ENCODE data around the gene UMODL1.

Gene UMODL1

GRCh38 chr21:42120903-42121535 is 49.9 kb downstream of the UMODL1 start:
- no peaks in the 10 kb centered on the region for H3K36me3 ChIP-seq (ENCODE audit: control insufficient read depth in 1 of 2, insufficient read depth in 2 of 2, low read length in 2 of 2)
- H3K9me3 ChIP-seq (ENCODE audit: control insufficient read depth in 1 of 2, low read length in 2 of 2): no peaks in the 10 kb centered on the region
- H3K27ac ChIP-seq (ENCODE audit: low read length): no peak overlapping the region
- peaks cover 4 to 5% of the 10 kb centered on the region in 2 donors for H3K4me1 ChIP-seq (ENCODE audit: control insufficient read depth in 1 of 2, insufficient read depth in 2 of 2, low read length in 2 of 2)
- H3K4me3 ChIP-seq (ENCODE audit: low read depth in 1 of 2, low read length in 2 of 2): no peak overlapping the region
- H3K27me3 ChIP-seq (ENCODE audit: low read depth, low read length): peaks cover 14% of the 10 kb centered on the region

GRCh38 chr21:42121794-42122193 is 50.7 kb downstream of the UMODL1 start:
- H3K9me3 ChIP-seq (ENCODE audit: control insufficient read depth in 1 of 2, low read length in 2 of 2): no peaks in the 10 kb centered on the region
- H3K4me3 ChIP-seq (ENCODE audit: low read depth in 1 of 2, low read length in 2 of 2): no peak overlapping the region
- H3K27me3 ChIP-seq (ENCODE audit: low read depth, low read length): peaks cover 14% of the 10 kb centered on the region
- H3K36me3 ChIP-seq (ENCODE audit: control insufficient read depth in 1 of 2, insufficient read depth in 2 of 2, low read length in 2 of 2): no peaks in the 10 kb centered on the region
- no peak overlapping the region for H3K27ac ChIP-seq (ENCODE audit: low read length)
- peaks cover 4 to 5% of the 10 kb centered on the region in 2 donors for H3K4me1 ChIP-seq (ENCODE audit: control insufficient read depth in 1 of 2, insufficient read depth in 2 of 2, low read length in 2 of 2)

GRCh38 chr21:42122398-42122797 is 51.3 kb downstream of the UMODL1 start:
- peaks cover 14% of the 10 kb centered on the region for H3K27me3 ChIP-seq (ENCODE audit: low read depth, low read length)
- no peak overlapping the region for H3K27ac ChIP-seq (ENCODE audit: low read length)
- no peaks in the 10 kb centered on the region for H3K9me3 ChIP-seq (ENCODE audit: control insufficient read depth in 1 of 2, low read length in 2 of 2)
- H3K4me1 ChIP-seq (ENCODE audit: control insufficient read depth in 1 of 2, insufficient read depth in 2 of 2, low read length in 2 of 2): peaks cover 0 to 1% of the 10 kb centered on the region in 2 donors
- H3K4me3 ChIP-seq (ENCODE audit: low read depth in 1 of 2, low read length in 2 of 2): no peak overlapping the region
- no peaks in the 10 kb centered on the region for H3K36me3 ChIP-seq (ENCODE audit: control insufficient read depth in 1 of 2, insufficient read depth in 2 of 2, low read length in 2 of 2)

GRCh38 chr21:42122808-42123207 is 51.7 kb downstream of the UMODL1 start:
- Histone ChIP-seq H3K9me3 (ENCODE audit: control insufficient read depth in 1 of 2, low read length in 2 of 2) (no peaks in the 10 kb centered on the region), H3K4me3 (ENCODE audit: low read depth in 1 of 2, low read length in 2 of 2) (no peak overlapping the region), H3K4me1 (ENCODE audit: control insufficient read depth in 1 of 2, insufficient read depth in 2 of 2, low read length in 2 of 2) (no peaks in the 10 kb centered on the region), H3K27me3 (ENCODE audit: low read depth, low read length) (peaks cover 14% of the 10 kb centered on the region), H3K36me3 (ENCODE audit: control insufficient read depth in 1 of 2, insufficient read depth in 2 of 2, low read length in 2 of 2) (no peaks in the 10 kb centered on the region), H3K27ac (ENCODE audit: low read length) (no peak overlapping the region)

- peaks cover 14% of the 10 kb centered on the region for H3K27me3 ChIP-seq (ENCODE audit: low read depth, low read length)
- H3K27ac ChIP-seq (ENCODE audit: low read length): no peak overlapping the region
- H3K4me1 ChIP-seq (ENCODE audit: control insufficient read depth in 1 of 2, insufficient read depth in 2 of 2, low read length in 2 of 2): no peaks in the 10 kb centered on the region
- H3K36me3 ChIP-seq (ENCODE audit: control insufficient read depth in 1 of 2, insufficient read depth in 2 of 2, low read length in 2 of 2): no peaks in the 10 kb centered on the region
- H3K9me3 ChIP-seq (ENCODE audit: control insufficient read depth in 1 of 2, low read length in 2 of 2): no peaks in the 10 kb centered on the region
- no peak overlapping the region for H3K4me3 ChIP-seq (ENCODE audit: low read depth in 1 of 2, low read length in 2 of 2)
Observed at GRCh38 chr21:42123219-42123908, 52.2 kb downstream of the UMODL1 start.

- Histone ChIP-seq H3K27ac (ENCODE audit: low read length) (no peak overlapping the region), H3K4me1 (ENCODE audit: control insufficient read depth in 1 of 2, insufficient read depth in 2 of 2, low read length in 2 of 2) (no peaks in the 10 kb centered on the region), H3K27me3 (ENCODE audit: low read depth, low read length) (peaks cover 9% of the 10 kb centered on the region), H3K36me3 (ENCODE audit: control insufficient read depth in 1 of 2, insufficient read depth in 2 of 2, low read length in 2 of 2) (no peaks in the 10 kb centered on the region), H3K4me3 (ENCODE audit: low read depth in 1 of 2, low read length in 2 of 2) (no peak overlapping the region), H3K9me3 (ENCODE audit: control insufficient read depth in 1 of 2, low read length in 2 of 2) (no peaks in the 10 kb centered on the region)
Observed at GRCh38 chr21:42124081-42124480, 53.0 kb downstream of the UMODL1 start.

GRCh38 chr21:42124826-42125570 is 53.9 kb downstream of the UMODL1 start:
- Histone ChIP-seq H3K9me3 (ENCODE audit: control insufficient read depth in 1 of 2, low read length in 2 of 2) (no peaks in the 10 kb centered on the region), H3K4me1 (ENCODE audit: control insufficient read depth in 1 of 2, insufficient read depth in 2 of 2, low read length in 2 of 2) (no peaks in the 10 kb centered on the region), H3K27me3 (ENCODE audit: low read depth, low read length) (peaks cover 7% of the 10 kb centered on the region), H3K27ac (ENCODE audit: low read length) (no peak overlapping the region), H3K36me3 (ENCODE audit: control insufficient read depth in 1 of 2, insufficient read depth in 2 of 2, low read length in 2 of 2) (no peaks in the 10 kb centered on the region), H3K4me3 (ENCODE audit: low read depth in 1 of 2, low read length in 2 of 2) (no peak overlapping the region)

- Histone ChIP-seq H3K27ac (ENCODE audit: low read length) (no peak overlapping the region), H3K4me3 (ENCODE audit: low read depth in 1 of 2, low read length in 2 of 2) (no peak overlapping the region), H3K27me3 (ENCODE audit: low read depth, low read length) (peaks cover 7% of the 10 kb centered on the region), H3K9me3 (ENCODE audit: control insufficient read depth in 1 of 2, low read length in 2 of 2) (no peaks in the 10 kb centered on the region), H3K36me3 (ENCODE audit: control insufficient read depth in 1 of 2, insufficient read depth in 2 of 2, low read length in 2 of 2) (no peaks in the 10 kb centered on the region), H3K4me1 (ENCODE audit: control insufficient read depth in 1 of 2, insufficient read depth in 2 of 2, low read length in 2 of 2) (no peaks in the 10 kb centered on the region)
Observed at GRCh38 chr21:42125571-42126544, 54.7 kb downstream of the UMODL1 start.

- no peak overlapping the region for H3K4me3 ChIP-seq (ENCODE audit: low read depth in 1 of 2, low read length in 2 of 2)
- H3K4me1 ChIP-seq (ENCODE audit: control insufficient read depth in 1 of 2, insufficient read depth in 2 of 2, low read length in 2 of 2): no peaks in the 10 kb centered on the region
- no peaks in the 10 kb centered on the region for H3K36me3 ChIP-seq (ENCODE audit: control insufficient read depth in 1 of 2, insufficient read depth in 2 of 2, low read length in 2 of 2)
- no peaks in the 10 kb centered on the region for H3K9me3 ChIP-seq (ENCODE audit: control insufficient read depth in 1 of 2, low read length in 2 of 2)
- peaks cover 3% of the 10 kb centered on the region for H3K27me3 ChIP-seq (ENCODE audit: low read depth, low read length)
- no peak overlapping the region for H3K27ac ChIP-seq (ENCODE audit: low read length)
Observed at GRCh38 chr21:42127164-42128150, 56.3 kb downstream of the UMODL1 start.

Measured in muscle layer of duodenum (tissue), 2 donors.